NCI-H2029 treated with DMSO at 0.1 percent for 48 hours (cell line): Measurements from ENCODE around the gene CISTR.
"Not testable (repeated sequence)": the region's sequence is repeated elsewhere in the genome, so short reads cannot be mapped to it uniquely, and the experiment has no call there.

Source experiments
- DNase-seq: peaks from one replicate; lab custom pipeline; 2025; lab: John Stamatoyannopoulos, UW

Gene CISTR

DNA sequence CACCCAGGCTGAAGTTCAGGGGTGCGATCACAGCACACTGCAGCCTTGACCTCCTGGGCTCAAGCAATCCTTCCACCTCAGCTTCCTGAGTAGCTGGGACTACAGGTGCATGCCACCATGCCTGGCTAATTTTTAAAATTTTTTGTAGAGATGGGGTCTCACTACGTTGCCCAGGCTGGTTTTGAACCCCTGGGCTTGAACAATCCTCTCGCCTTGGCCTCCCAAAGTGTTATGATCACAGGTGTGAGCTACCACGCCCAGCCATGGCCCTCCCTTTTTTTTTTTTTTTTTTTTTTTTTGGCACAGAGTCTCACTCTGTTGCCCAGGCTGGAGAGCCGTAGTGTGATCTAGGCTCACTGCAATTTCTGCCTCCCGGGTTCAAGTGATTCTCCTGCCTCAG lies 33.2 kb downstream of the CISTR start:
- DNase-seq = not testable (repeated sequence)

DNA sequence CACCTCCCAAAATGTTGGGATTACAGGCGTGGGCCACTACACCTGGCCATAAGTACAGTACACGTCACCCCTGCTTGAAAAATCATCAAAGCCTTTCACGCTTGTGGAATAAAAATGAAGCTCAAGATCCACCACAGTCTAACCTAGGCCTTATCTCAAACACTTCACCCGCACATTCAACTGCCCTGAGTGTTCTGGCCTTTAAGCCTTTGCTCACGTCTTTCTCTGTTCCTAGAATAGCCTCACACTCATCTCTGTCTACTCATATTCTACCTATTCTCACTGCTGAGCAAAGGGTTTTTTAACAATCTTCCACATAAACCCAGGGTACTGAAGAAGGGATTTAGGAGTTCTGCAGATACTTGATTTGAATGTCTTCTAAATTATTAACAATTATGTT lies 34.5 kb downstream of the CISTR start:
- DNase-seq = no peak

GRCh38 chr12:53714004-53714403 lies 37.8 kb downstream of the CISTR start:
- DNase-seq = no peak

DNA sequence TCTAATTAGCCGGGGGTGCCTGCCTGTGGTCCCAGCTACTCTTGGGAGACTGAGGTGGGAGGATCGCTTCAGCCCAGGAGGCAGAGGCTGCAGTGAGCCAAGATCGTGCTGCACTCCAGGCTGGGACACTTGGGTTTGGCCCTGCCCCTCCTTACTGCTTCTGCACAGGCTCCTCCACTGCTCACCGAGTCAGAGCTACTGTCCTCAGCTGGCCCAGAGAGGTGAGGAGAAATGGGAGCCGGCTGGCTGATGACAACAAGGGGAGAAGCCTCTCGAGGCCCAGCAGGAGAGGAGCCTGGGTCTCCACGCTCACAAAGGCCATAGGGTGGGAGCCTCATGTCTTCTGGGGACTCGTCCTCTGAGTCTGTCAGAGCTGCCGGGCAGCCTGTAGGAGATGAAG lies 38.3 kb downstream of the CISTR start:
- DNase-seq = no peak

GRCh38 chr12:53712059-53712643 lies 39.6 kb downstream of the CISTR start:
- no peak for DNase-seq

DNA sequence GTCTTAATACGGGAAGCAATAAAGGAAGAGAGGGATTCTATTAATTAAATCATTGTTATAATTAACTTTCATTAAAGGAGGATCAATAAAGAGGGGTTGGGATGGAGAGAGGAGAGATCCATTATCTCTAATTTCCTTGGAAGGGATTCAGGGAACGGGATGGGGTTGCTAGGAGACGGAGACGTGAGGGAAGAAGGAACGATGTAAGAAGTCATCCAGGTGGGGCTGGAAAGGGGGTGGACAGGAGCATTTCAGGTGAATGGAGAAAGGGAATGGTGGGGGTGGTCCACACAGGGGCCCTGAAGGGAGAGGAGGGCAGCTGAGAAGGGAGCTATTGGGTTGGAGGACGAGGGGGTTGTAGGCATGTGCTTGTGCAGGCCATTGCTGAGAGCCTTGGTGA lies 41.7 kb downstream of the CISTR start:
- no peak for DNase-seq

DNA sequence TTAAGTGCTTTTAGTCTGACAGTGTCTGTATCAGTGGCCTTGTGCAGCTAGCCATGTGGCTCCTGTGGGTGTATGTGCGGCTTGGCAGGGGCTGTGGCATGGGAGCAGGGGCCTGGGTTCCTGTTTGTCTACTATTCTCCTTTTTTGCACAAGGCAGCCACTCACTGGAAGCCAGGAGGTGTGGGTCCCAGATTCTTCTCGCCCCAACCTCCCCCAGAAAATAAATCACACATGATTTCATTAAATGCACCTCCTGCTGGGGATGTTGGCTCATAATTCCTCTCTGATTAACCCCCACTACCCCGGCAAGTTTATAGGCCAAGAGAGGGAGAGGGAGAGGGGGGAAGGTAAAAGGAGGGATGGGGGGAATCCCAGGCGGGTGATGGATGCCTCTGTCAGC lies 42.1 kb downstream of the CISTR start:
- no peak for DNase-seq

DNA sequence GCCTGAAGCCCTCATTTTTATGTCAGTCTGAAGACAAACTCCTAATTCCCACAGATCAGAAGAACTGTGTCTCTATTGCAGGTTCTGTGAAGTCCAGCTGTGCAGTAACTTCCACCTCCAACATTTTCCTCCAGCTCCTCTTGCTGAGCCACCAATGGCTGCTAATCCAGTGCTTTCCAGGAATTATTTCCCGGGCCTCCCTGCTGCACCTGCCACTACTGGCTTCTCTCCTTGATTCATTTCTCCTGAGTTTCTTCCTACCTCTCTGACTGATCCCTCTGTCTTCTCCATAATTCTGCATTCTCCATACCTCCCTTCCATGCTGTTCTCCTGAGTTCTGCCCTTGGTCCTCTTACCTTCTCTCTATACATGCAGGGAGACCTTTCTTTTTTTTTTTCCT lies 45.7 kb downstream of the CISTR start:
- DNase-seq = no peak

- DNase-seq = no peak
These were observed 48.0 kb downstream of the CISTR start for GRCh38 chr12:53703756-53704155.

DNA sequence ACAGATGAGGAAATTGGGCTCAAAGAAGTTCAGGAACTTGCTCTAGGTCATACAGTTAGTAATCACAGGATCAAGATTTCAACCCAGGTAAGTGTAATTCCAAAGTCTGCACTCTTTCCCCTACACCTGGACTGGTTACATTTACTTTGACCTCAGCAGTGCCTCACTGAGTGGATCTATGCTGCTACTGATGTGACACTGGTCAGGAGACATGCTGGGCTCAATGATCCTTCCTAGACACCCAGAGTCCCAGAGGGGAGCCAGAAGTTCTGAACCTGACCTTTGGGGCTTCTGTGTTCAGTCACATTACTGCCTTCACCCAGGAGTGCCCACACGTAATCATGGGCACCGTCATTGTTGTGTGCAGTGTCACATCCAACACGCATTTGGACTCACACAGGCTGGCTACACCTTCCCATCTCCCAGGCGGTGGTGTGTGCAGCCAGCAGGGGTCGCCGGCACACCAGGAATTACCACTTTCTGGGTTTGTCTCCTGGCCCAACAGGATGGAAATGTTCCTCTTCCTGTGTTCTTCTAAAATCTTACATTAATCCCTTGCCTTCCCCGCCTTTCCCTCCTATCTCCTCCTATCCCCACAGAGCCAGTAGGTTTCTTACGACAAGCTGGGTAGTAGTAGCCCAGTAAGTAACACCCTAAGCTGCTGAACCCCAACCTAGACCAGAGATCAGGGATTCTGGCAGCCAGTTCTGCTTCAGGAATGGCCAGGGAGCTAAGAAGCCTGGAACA lies 50.1 kb downstream of the CISTR start:
- no peak for DNase-seq

- no peak for DNase-seq
These were observed 51.2 kb downstream of the CISTR start for GRCh38 chr12:53700567-53700966.

DNA sequence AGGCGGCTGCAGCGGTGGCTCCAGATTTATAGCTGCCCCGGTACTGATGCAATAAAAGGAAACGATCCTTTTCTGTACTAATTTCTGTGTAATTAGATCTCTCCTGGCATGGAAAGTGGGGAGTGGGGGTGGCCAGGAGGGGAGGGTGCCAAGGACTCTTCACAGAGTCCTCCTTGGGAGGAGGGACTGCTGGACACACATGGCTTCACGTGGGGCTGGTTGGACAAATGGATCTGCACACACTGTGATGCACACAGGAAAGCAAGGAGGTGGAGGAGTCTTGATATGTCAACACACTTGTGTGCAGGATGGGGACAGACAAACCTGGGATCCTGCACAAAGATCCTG lies 52.1 kb downstream of the CISTR start:
- DNase-seq = no peak

DNA sequence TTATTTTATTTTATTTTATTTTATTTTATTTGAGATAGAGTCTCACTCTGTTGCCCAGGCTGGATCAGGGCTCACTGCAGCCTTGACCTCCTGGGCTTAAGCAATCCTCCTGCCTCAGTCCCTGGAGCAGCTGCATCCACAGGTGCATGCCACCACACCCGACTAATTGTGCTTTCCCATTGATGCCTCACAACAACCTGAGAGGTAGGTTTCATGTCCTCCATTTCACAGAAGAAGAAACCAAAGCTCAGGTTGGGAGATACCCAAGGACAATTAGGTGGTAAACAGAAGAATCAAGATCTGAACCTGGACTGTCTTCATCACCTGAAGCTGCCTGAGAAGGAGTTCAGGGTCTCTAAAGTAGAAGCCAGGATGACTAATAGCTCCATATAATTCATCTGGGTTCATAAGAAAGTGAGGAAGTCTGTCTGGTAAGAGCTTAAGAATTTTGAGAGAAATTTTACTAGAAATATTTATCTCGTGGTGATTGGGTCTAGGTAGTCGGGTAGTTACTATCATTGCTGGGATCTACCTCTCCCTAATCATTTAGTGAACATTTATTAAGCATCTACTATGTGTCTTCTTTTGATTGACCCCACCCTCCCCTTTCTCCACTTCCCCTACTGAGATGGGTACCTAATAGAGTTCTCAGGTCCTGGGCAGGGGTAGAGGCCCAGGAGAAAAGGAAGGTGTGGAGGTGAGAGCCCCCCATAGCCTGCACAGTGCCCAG lies 52.7 kb downstream of the CISTR start:
- no peak for DNase-seq

- no peak for DNase-seq
These were observed 55.0 kb downstream of the CISTR start for GRCh38 chr12:53696655-53697331.
